OCI-M1 (cell line): ENCODE measurements around the gene SOX4.

ENCODE experiments used
- DNase-seq: peaks from one replicate; lab custom pipeline; 2025; lab: John Stamatoyannopoulos, UW

Gene SOX4

DNA sequence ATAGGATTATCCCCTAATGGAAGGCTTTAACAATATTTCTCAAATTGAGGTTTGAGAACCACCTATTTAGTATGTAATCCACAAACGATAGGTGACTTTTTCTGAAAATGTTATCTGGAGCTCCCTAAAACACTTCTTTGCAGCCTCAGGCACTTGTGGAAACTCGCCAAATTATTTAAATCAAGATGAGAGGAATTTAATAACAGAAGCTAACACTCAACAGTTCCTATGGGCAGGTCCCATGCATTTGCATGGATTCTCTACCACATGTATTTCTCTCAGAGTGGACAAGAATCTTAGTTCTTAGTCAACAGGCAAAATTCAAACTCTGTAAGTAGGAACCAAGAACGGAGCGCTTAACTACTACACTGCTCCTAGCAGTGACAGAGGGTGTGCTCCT, 20.7 kb downstream of the SOX4 start:
- no peak for DNase-seq

DNA sequence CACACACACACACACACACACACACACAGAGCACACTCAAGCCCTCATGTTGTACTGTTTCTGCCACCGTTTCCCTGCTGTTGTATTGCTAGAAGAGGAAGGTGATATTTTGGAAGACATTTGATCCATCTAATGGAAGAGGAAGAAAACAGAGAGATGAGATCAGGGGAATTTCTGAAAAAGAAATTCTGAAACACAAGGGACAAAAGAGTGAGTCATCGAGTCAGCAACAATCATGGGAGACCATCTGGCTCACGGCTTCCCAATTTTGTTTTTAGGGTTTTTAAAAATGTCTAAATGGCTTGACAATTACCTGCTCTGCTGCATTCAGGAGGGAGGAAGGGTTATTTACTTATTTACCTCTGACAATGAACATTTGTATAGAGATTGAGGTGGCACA, 22.0 kb downstream of the SOX4 start:
- peak; percentile 47 for DNase-seq

DNA sequence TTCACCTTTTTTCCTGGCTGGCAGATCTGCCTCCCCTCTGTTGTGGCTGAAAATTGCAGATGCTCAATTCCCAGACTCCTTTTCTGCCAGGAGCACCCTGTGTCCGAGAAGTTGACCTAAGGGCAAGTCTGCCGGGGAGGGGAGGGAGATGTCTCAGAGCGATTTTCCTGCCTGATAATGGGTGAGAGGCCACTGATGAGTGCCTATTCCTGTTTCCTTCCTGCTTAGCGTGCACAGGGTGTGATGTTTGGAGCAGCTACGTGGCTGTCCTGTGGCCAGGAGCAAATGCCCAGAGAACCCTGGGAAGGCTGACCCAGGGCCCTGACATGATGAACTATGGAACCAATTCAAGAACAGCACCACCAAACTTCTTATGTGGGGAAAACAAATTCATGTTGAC, 22.5 kb downstream of the SOX4 start:
- DNase-seq = no peak

DNA sequence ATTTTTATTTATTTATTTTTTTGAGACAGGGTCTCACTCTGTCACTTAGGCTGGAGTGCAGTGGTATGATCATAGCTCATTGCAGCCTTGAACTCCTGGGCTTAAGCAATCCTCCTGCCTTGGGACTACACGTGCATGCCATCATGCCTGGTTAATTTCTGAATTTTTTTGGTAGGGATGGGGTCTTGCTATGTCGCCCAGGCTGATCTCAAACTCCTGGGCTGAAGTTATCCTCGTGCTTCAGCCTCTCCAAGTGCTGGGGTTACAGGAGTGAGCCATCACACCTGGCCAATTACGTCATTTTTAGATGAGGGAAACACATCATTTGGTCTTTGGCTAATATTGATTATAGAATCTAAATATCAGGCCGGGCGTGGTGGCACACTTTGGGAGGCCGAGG, 32.1 kb downstream of the SOX4 start:
- DNase-seq = no peak

GRCh38 chr6:21626756-21627155, 33.2 kb downstream of the SOX4 start:
- no peak for DNase-seq

DNA sequence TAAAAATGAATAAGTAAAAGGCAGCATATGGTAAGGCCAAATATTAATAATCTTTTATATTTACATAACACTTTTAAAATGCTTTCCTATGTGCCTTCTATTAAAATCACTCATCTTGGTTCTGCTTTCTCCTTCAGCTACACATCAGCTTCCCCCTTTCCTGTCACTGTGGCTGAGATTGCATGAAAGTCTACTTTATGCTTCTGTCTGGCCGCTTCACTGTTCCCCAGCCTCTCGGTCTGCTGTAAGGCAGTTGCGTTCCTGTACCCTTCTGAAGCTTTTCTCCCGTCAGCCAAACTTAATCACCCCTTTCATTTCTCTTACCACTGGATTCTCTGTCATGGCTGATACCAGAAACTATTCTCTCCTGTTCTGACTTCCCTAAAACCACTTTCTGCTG, 34.6 kb downstream of the SOX4 start:
- DNase-seq = no peak

DNA sequence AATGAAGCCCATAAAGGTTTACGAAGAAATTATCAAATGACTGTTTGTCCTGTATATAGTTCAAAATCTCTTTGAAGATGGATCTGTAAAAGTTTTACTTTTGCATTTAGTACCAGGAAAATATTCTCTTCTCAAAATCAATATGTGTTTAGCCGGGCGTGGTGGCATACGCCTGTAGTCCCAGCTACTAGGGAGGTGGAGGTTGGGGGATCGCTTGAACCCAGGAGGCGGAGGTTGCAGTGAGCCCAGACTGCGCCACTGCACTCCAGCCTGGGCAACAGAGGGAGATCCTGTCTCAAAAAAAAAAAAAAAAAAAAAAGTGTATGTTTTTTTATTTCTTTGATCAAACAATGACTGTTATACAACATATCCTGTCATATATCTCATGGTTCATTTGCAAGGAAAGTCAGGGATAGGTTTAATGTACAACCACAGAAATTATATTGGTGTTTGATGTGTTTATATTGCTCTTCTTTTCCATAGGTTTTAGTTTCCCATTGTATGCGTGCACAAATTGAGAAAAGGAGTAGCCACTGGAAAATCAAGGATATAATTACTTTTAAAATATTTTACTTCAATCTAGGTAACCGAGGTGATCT, 40.1 kb downstream of the SOX4 start:
- DNase-seq = no peak

DNA sequence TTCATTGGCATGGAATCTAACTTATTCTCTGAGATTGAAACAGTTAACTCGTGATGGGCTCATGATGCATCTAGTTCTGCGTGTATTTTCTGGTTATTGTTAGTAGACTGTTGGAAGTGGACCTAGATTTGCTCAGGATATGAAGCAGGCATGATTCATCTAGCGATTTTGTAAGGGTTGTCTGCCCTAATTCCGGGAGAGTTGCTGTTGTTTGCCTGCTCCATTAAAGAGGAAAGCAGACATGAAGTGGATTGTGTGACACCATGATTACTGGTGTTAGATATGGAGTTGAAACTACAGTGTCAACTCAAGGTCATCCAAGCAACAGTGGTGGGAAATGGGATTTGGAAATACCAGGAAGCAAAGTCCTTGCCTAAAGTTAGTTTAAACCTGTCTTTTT, 41.0 kb downstream of the SOX4 start:
- DNase-seq = no peak

DNA sequence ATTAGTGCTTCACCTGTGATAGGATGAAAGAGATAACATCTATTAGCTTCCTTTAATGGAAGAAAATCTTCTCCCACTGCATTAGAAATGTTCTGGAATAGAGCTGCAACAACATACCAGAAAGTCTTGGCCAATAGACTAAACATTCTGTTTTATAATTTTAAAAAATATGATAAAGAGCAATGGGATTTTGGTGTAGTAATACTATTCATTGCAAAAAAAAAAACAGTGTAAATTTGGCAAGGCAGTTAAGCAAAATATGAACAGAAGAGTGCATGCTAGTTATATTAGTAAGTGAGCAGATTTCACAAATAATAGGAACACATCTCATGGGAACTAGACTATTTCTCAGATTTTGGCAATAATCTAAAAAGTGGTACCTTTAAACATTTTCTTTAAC, 43.3 kb downstream of the SOX4 start:
- DNase-seq = no peak

- no peak for DNase-seq
Observed at GRCh38 chr6:21639316-21639715, 45.8 kb downstream of the SOX4 start.
